VCaP (cell line): Measurements from ENCODE around the gene NRP1.
A peak's percentile ranks its signal among the peaks of the same experiment; 100 is the strongest.

ENCODE experiments used
- H3K27ac ChIP-seq: fragments of 450-650 bp; 2 replicates; pipeline ENCODE4 v1.5.1; 2017
- TF ChIP-seq, protein P1 (sequence below): fragments of 450-650 bp; conservative IDR thresholded peaks from 2 replicates; pipeline ENCODE4 v1.5.1; 2017; ENCODE audit warnings: mild to moderate bottlenecking, moderate library complexity

Gene NRP1

DNA sequence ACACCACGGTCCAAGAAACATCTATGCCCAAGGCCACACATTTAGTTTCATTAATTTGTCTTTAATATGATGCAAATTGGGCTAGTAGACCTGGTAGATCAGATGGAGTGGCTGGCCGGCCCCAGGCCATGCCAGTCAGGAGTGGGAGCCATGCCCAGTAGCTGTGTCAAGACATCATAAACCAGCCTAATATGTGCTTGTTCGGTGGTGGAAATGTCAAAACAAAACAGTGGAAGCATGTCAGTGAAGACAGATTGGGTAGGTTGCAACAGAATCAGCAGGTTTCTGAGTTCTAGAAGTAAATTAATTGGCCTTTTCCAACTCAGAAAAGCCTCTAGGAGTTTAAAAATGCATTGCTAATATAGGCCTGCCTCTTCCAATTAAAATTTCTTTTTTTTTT lies 124.7 kb downstream of the NRP1 start:
- TF ChIP-seq, protein P1, sequence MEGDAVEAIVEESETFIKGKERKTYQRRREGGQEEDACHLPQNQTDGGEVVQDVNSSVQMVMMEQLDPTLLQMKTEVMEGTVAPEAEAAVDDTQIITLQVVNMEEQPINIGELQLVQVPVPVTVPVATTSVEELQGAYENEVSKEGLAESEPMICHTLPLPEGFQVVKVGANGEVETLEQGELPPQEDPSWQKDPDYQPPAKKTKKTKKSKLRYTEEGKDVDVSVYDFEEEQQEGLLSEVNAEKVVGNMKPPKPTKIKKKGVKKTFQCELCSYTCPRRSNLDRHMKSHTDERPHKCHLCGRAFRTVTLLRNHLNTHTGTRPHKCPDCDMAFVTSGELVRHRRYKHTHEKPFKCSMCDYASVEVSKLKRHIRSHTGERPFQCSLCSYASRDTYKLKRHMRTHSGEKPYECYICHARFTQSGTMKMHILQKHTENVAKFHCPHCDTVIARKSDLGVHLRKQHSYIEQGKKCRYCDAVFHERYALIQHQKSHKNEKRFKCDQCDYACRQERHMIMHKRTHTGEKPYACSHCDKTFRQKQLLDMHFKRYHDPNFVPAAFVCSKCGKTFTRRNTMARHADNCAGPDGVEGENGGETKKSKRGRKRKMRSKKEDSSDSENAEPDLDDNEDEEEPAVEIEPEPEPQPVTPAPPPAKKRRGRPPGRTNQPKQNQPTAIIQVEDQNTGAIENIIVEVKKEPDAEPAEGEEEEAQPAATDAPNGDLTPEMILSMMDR, result no peak
- no peak overlapping the region for H3K27ac ChIP-seq

DNA sequence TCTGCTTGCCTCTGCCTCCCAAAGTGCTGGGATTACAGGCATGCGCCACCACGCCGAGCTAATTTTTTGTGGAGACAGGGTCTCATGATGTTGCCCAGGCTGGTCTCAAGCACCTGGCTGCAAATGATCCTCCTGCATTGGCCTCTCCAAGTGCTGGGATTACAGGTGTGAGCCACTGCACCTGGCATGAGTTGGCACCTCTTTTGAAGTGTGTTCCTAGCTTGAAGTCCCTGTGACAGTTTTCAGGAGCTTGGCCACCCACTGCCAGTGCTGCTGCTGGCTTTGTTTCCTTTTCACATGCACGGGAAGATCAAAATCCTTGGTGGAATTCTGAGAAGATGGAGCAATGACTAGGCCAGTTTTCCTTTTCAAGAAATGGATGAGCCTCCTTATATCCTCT lies 126.3 kb downstream of the NRP1 start:
- H3K27ac ChIP-seq, result no peak overlapping the region
- TF ChIP-seq, protein P1, result no peak

GRCh38 chr10:33204031-33204430 lies 130.4 kb downstream of the NRP1 start:
- no peak overlapping the region for H3K27ac ChIP-seq
- TF ChIP-seq, protein P1, result no peak

GRCh38 chr10:33201971-33202370 lies 132.5 kb downstream of the NRP1 start:
- H3K27ac ChIP-seq, result no peak overlapping the region
- TF ChIP-seq, protein P1, result no peak

DNA sequence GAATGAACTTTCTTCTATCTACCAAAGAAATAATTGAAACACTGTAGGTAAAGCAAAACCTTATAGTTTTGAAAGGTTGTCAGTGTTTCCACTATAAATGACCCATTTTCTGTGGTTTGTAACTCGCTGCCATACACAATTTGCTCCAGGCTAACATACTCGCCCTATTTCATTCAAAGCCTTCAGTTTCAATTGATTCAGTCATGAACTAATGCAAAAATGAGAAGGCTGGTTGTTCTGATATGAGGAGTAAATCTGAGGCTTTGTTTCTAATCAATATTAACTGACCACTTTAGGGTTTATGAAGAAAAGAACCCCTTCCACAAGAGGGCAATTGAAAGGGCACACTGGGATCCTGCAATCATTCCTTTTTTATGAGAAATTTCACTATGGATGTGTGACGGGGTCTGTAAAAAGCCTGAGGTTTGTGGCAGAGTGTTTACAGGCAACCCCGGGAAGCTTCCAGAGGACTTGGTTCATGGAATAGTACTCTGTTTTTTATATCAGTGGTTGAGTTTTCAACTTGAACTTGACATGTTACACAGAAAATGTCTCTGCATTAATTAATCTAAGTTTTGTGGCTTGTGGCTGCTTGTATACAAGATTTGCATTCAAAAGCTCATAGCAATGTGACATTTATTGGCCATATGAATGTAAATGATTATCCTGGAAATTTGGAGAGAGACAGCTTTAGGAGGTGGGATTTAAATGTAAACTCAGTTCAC lies 133.2 kb downstream of the NRP1 start:
- TF ChIP-seq, protein P1, result no peak
- no peak overlapping the region for H3K27ac ChIP-seq

- TF ChIP-seq, protein P1, result no peak
- H3K27ac ChIP-seq, result 0 out of 2 replicates have a peak overlapping the region, but pooled peaks have one; percentile 8
Observed at GRCh38 chr10:33199731-33200232, 134.7 kb downstream of the NRP1 start.

DNA sequence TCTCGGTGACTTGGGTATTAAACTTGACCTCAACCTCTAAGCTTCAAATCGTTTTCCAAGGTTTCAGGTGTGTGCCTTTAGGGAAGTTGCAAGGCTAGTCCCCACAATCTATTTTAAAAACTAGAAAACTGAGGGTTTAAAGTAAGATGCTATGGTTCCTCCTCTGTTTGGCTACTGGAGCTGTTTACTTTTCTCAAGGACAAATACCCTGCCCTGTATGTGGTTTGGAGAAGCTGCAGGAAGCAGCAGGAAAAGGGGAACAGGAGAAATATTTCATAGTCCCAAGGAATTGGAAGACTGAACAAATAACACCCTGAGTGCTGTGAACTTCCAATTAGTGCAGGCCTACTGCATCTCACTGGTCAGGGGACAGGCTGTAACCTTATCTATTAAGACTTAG lies 135.9 kb downstream of the NRP1 start:
- H3K27ac ChIP-seq, result peak overlapping the region; percentile 79
- TF ChIP-seq, protein P1, result no peak
